Stomach (tissue), 4 donors: Measurements from ENCODE around the gene BLOC1S4.

Source experiments
- POLR2A ChIP-seq, 4 donors: fragments of 450-650 bp; IDR thresholded peaks; one replicate each; pipeline ENCODE4 v1.6.1; 2016; ENCODE audit warnings: antibody characterized with exemption in 4 of 4, control low read depth in 2 of 4, mild to moderate bottlenecking in 1 of 4, moderate library complexity in 1 of 4
- TF ChIP-seq, protein P1 (sequence below), 7 experiments: fragments of 450-650 bp in 4 of 7; fragments of 200-600 bp in 3 of 7; sonication (generic) in 3 of 7; IDR thresholded peaks; one replicate each; pipeline ENCODE4 v1.5.1; 2016 to 2019; ENCODE audit warnings: antibody characterized with exemption in 7 of 7, control low read depth in 2 of 7, mild to moderate bottlenecking in 1 of 7

DNA sequence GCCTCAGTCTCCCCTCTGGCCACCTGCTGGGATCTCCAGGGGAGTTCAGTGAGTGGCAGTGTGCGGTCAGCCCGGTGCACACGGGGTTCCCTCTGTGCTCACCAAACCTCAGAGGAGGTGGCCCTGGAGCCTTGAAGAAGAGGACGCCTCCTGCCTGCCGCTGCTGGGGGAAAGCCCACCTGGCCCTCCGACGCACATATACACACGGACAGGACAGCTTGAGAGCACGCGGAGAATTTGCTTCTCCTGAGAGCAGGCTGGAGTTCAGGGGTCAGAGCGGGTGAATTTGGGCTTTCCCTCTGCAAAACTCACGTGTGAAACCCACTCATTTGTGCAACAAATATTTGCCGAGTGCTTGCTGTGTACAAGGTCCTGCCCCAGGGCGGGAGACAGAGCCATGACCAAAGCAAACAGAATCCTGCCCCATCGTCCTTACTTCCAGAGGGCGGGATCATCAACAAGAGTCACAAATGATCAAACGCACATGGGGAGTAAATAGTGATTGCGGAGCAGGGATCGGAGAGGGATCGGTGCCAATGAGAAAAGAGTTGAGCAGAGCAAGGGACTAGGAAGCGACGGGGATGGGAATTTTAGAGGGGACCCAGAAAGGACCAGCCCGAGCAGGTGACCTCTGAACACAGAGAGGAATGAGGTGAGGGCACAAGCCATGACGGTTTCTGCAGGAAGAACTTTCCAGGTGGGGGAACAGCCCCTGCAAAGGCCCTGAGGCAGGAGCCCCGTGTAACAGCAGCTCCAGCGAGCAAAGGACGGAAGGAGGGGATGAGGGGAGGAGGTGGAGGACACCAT lies 17.6 kb downstream of the BLOC1S4 start:
- TF ChIP-seq, protein P1, sequence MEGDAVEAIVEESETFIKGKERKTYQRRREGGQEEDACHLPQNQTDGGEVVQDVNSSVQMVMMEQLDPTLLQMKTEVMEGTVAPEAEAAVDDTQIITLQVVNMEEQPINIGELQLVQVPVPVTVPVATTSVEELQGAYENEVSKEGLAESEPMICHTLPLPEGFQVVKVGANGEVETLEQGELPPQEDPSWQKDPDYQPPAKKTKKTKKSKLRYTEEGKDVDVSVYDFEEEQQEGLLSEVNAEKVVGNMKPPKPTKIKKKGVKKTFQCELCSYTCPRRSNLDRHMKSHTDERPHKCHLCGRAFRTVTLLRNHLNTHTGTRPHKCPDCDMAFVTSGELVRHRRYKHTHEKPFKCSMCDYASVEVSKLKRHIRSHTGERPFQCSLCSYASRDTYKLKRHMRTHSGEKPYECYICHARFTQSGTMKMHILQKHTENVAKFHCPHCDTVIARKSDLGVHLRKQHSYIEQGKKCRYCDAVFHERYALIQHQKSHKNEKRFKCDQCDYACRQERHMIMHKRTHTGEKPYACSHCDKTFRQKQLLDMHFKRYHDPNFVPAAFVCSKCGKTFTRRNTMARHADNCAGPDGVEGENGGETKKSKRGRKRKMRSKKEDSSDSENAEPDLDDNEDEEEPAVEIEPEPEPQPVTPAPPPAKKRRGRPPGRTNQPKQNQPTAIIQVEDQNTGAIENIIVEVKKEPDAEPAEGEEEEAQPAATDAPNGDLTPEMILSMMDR (IDR thresholded peaks at IDR 0.05) = no peak
- no peak for TF ChIP-seq POLR2A (IDR thresholded peaks at IDR 0.05)
